Umbilical cord (tissue), 2 donors: Measurements from ENCODE around the gene CDK5RAP2. TPM values are rescaled to one million over a fixed set of nuclear protein-coding genes. Genes with fewer than 3 reads are reported as not detected.
"Not testable (repeated sequence)": the region's sequence is repeated elsewhere in the genome, so short reads cannot be mapped to it uniquely, and the experiment has no call there.

ENCODE experiments used
- DNase-seq: peaks from one replicate; pipeline ENCODE4 v3.0.0-alpha.2; 2015; ENCODE audit warnings: low spot score
- total RNA-seq: library from RNA; depleted of rRNA; stranded (reverse); fragments of >200 nt; gene quantifications from one replicate; pipeline ENCODE4 v1.2.3, GENCODE V29; 2014; ENCODE audit warnings: low replicate concordance; ENCODE audit not compliant: insufficient read depth

Gene CDK5RAP2
- total RNA-seq, 1 donor from 2014 or later = 88.8 TPM

DNA sequence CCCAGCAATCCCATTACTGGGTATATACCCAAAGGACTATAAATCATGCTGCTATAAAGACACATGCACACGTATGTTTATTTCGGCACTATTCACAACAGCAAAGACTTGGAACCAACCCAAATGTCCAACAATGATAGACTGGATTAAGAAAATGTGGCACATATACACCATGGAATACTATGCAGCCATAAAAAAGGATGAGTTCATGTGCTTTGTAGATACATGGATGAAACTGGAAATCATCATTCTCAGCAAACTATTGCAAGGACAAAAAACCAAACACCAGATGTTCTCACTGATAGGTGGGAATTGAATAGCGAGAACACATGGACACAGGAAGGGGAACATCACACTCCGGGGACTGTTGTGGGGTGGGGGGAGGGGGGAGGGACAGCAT, 64.0 kb downstream of the CDK5RAP2 start:
- not testable (repeated sequence) for DNase-seq

DNA sequence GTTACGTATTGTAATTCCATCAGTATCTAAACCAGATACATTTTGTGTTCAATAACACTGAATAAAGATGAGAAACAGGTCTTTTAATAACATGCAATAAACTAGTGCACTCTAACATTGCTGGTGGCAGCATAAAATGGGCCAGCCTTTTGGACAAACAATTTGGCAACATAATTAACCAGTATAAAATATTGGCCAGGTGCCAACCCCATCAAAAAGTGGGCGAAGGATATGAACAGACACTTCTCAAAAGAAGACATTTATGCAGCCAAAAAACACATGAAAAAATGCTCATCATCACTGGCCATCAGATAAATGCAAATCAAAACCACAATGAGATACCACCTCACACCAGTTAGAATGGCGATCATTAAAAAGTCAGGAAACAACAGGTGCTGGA, 64.5 kb downstream of the CDK5RAP2 start:
- not testable (repeated sequence) for DNase-seq

DNA sequence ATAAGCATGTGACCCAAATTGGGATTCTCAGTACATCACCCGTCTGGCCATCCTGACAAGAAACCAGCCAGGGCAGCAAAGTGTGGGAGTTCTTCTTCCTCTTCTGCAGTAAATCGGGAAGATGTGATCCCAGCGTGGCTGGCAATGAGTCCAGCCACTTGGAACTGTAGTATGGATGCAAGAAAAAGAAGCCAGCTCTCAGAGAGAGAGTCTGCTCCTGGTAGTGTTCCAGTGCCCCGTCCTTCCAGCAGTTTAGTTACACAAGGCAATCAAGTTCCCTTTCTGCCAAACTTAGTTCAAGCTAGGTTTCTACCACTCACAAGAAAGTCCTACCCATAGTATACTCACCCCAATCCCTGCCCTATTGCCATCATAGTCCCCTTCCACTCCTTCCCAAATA, 65.6 kb downstream of the CDK5RAP2 start:
- DNase-seq = no peak

DNA sequence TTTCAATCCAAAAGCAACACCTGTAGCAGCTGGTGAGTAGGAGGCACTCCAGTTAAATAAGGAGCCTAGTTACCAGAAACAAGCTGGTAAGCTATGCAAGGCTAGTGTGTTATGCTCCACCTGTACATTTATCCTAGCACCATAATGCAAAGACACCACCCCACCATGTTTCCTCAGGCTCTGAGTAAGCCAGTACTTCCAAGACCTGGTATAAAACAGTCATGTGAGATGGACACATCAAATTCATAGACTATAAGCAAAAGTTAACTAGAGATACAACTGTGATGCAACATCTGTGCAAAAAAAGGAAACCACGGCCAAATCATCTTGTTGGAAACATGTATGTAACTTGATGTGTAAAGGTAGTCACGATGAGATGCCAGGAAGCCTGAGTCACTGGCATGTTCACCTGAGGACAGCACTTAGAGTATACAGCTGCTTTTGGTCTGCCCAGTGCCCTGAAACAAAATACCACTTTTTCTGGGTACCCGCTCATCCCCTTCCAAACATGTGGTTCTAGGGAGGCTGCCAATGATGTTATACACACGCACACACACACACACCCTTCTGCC, 66.1 kb downstream of the CDK5RAP2 start:
- no peak for DNase-seq

DNA sequence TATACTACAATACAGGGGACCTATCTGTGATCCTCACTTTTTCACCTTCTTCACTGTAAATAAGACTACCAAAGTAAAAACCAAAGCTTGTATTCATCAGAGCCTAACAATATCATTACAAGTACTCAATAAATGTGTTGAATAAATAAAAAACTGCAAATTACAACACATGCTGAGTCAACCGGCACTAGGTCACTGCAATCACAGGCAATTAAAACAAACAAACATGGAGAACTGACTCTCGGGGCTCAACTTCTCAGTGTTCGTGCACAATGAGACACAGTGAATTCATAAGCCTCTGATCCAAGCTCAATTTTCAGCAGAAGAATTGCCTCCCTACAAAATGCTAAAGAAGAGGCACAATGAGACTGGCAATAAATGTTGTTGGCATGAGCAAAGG, 69.2 kb downstream of the CDK5RAP2 start:
- no peak for DNase-seq

DNA sequence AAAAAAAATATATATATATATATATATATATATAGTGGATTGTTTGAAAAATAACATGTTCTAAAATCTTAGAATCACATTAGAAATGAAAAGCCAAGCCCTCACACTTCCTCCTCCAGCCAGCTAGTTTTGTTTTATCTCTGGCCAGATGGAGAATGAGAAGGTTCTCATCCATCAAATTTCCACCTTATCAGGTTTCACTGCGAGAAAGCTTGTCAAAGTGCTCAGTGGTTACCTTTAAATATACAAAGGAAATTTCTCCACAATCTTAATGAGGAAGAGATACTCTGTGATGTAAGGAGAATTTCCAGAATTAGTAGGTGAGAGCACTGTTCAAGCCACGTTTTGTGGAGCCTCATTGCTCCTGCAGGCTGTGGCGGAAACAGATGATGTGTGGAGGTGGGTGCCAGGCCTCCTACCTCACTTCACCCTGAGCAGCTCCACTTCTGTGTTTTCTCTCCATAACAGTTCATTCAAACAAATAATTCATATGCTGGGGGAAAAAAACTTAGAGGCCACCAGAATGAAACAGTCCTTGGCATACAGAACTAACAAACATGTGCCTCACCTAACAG, 71.9 kb downstream of the CDK5RAP2 start:
- no peak for DNase-seq

DNA sequence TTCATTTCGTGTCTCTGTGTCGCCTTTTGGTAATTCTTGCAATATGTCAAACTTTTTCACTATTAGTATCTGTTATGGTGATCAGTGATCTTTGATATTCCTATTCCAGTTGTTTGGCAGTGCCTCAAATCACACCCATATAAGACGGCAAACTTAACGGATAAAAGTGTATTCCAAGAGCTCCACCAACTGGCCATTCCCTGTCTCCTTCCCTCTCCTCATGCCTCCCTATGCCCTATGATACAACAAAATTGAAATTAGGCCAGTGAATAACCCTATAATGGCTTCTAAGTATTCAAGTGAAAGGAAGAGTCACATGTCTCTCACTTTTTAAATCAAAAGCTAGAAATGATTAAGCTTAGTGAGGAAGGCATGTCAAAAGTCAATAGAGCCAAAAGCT, 74.8 kb downstream of the CDK5RAP2 start:
- DNase-seq = no peak

DNA sequence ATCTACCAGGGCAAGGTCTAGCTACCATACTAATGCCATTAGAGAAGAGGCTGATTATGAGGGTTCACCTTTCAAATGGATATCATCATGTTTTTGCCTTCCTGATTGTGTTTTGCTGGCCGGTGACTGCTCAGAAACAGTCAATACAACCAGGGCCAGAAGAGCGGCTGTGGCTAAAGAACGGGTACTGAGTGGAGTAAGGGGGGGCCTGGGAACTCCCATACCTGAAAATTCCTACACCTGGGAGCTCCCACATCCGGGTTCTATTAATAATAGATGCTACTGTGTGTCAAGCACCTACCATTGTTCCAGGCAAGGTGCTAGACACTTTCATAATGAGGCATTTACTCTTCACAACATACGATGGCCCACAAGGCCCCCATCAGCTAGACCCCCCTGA, 79.2 kb downstream of the CDK5RAP2 start:
- DNase-seq = no peak

DNA sequence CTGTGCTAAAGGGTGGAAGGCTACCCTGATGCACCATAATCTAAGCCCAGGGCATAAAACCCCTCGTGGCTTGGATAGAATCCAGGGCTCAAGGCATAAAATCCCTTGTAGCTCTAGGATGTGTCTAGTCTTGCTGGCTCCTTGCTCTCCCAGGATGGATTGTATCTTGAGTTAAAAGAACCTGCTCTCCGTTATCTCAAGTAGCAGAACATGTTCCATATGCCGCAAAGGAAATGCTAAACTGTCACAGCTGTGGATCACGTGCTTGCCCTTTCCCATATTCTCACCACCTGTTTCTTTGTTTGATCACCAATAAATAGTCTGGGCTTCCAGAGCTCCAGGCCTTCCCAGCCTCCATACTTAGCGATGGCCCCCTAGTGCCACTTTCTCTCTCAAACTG, 82.1 kb downstream of the CDK5RAP2 start:
- DNase-seq = not testable (repeated sequence)

DNA sequence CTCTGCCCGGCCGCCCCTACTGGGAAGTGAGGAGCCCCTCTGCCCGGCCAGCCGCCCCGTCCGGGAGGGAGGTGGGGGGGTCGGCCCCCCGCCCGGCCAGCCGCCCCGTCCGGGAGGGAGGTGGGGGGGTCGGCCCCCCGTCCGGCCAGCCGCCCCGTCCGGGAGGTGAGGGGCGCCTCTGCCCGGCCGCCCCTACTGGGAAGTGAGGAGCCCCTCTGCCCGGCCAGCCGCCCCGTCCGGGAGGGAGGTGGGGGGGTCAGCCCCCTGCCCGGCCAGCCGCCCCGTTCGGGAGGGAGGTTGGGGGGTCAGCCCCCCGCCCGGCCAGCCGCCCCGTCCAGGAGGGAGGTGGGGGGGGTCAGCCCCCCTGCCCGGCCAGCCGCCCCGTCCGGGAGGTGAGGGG, 83.5 kb downstream of the CDK5RAP2 start:
- not testable (repeated sequence) for DNase-seq

DNA sequence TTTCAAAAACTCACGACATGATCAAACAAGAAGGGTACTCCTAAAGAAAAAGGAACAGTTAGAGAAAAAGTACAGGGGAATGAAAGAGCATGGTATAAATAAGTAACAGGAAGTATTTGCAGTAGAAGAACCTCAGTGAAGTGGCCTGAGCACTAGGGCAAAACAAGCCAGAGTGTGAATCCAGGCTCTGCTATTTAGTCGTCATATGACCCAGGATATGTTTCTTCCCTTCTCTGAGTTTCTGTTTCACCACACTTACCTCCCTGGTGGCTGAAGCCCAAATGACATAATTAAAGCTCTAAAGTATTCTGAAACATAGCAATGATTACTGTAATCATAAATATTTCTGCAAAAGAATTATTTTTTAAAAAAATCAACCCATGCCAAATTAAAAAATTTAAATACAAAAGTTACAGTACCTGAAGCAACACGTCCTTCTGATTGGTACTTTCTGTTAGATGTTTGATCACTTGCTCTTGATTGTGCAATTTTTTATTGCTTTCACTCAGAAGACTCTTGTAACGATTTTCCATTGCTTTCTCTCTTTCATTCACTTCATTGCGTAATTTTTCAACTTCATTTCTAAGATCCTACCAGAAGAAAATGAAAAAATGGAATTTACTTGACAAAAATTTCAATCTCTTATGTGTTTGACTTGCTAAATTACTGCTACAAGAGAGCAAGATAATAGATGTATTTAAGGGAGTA, 88.9 kb downstream of the CDK5RAP2 start:
- DNase-seq = no peak

DNA sequence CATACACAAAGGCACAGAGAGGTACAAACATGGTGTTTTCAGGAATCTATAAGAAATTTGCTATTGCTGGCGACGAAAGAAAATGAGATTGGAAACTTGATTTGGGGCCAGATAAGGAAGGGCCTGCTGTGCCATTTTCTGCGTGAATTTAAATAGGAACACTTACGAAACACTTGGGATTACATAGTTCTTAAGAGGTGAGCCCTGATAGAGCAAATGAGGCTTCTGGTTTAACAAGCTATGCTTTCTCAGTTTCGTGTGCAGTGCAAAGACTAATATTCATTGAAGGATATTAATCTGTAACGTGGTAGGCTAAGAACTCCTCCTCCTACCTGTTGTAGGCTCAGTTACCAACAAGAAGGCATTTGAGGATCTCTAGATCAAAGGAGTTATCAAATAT, 93.1 kb downstream of the CDK5RAP2 start:
- DNase-seq = no peak

DNA sequence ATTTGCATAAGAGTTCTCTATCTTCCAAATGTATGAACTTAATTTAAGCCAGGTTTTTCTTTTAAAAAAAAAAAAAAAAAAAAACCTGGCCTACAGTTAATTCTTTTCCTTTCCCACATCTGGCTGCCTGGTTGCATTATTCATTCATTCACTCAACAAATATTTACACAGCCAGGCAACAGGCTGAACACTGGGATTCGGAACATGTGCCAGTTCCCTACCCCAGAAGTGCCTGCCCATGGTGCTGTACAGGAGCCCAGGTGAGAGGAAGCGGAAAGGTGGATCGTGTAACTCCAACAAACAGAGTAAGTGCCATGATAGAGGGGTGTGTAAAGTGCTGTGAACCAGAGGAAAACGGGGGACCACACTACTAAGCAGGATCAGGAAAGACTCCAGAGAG, 93.6 kb downstream of the CDK5RAP2 start:
- no peak for DNase-seq

DNA sequence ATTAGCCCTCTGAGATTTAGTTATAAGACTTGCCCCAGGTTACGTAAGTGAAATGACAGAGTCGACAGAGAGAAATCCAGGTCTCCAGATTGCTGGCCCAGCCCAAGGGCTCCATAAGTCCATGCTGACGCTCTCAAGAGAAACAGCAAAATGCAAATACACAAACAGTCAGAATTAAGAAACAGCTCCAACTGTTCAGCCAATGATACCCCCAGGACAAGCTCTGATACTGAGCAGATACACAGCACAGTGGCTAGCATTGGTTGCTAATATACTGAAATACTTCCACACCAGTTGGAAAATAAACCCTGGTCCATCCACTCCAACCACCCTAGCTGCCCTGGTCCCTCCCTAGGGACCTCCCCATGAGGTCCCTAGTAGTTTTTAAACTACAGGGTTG, 94.2 kb downstream of the CDK5RAP2 start:
- DNase-seq = no peak

DNA sequence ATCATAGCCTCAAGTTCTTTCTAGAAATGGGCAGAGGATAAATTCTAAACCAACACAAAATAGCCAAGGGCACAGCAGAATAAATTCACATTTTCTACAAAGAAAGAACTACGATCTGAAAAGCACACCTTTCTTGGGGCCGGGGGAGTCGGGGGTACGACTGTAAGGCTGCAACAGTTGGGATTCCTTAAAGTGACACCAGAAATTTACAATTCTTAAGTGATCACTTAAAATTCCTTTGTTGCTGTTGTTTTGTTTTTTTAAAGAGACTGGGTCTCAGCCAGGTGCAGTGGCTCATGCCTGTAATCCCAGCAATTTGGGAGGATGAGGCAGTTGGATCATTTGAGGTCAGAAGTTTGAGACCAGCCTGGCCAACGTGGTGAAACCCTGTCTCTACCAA, 95.8 kb downstream of the CDK5RAP2 start:
- DNase-seq = no peak

DNA sequence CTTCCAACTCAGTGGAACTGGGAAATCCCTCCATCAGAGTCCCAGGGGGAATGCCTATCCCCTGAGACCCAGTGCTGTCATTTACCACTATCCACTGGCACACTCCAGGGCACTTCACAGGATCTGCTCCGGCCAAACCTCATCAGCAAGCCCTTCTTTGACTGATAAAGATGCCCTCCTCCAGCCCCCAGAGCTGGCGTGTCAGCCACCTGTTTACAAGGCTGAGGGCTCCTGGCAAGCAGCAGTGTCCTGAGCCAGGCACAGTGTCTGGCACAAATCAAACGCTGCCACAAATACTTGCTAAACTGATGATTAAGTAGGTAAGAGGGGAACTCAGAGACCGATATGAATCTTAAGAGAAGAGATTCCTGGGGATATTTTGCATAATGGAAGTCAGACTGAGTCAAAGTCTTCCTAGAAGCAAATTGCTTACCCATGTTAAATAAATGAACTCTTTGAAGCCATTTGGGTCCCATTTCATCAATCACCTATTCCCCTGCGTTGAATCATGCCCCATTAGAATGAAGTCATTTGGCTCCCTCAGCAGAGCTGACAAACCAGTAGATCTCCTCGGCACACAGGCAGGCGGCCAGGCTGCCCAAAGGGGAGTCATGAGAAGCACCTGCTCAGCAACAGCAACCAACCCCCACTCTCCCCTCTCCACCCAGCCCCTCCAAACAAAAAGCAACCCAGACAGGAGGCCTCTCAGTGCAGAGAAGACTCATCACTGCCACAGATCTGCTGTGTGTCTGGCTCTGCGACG, 97.4 kb downstream of the CDK5RAP2 start:
- no peak for DNase-seq

DNA sequence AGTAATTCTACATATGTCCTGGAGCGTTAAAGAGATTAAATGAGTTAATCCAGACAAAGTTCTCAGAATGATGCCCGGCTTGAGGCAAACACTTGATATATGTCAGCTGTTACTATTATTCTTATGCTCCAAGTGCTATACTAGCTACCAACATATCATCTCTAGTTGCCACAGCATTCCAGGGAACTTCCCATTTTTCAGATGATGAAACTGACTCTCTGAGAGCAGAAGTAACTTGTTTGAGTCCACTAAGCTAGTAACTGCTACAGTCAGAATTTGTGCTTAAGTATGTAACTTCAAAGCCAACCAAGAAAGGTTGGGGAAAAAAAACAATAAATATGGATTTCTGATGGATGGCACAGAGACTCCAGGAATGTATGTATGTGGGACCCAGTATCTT, 98.1 kb downstream of the CDK5RAP2 start:
- DNase-seq = no peak

DNA sequence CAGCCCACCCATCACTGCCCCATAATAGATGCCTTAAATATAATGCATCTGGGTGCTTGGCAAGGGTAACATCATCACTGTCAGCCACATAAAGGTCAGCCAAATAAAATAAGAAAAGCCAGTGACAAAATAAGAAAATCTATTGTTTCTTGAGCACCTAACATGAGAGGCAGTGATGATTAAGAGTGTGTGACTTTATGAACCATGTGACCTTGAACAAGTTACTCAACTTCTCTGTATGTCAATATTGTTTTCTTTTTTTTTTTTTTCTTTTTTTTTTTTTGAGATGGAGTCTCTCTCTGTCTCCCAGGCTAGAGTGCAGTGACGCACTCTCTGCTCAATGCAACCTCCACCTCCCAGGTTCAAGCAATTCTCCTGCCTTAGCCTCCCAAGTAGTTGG, 98.7 kb downstream of the CDK5RAP2 start:
- no peak for DNase-seq

DNA sequence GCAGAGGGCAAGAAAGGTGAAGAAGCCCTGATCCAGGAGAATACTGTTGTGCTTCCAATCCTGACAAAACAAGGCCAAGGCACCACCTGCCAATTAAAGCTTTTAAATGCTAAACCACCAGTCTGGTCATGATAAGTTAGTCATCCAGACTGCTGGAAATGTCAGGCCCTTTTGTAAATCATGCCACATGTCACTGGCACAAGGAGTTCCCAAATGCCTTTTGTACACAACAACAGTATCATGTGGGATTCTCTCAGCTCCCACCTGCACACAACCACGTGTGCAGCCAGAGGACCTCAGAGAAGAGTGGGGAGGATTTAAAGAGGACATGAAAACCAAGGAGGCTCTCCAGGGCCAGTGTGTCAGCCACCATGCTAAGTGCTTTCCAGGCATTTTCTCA, 99.3 kb downstream of the CDK5RAP2 start:
- DNase-seq = no peak

DNA sequence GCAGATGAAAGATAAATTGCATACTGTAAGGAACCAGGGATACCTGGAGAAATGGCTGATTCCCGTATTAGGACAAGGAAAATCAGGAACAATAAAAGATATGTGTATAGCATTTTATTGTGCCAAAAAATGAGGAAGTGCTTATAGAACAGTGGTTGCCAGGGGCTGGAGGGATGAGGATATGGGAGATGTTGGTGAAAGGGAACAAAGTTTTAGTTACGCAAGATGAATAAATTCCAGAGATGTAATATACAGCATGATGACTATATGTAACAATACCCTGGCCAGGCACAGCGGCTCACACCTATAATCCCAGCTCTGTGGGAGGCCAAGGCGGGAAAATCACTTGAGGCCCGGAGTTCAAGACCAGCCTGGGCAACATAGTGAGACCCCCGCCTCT, 101.8 kb downstream of the CDK5RAP2 start:
- no peak for DNase-seq

DNA sequence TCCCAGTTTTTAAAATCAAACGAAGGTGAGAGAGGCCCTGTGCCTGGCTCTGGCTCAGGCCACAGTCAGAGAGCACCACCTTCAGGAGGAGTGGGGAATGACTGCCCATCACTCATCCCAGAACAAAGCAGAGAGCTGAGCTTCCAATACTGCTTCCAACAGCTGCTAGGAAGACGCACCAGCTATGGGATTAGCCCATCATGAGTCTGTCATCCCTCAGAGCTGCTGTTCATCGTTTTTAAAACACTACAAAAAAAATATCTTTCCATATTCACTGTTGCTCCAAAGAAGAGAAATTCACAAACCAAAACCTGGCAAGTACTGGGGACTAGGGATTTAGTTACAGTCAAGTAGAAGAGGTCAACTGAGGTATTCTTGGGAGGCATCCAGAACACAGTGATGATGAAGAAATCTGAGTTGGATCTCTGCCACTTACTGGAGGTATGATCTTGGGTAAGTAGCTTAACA, 102.4 kb downstream of the CDK5RAP2 start:
- peak; percentile 60 for DNase-seq

DNA sequence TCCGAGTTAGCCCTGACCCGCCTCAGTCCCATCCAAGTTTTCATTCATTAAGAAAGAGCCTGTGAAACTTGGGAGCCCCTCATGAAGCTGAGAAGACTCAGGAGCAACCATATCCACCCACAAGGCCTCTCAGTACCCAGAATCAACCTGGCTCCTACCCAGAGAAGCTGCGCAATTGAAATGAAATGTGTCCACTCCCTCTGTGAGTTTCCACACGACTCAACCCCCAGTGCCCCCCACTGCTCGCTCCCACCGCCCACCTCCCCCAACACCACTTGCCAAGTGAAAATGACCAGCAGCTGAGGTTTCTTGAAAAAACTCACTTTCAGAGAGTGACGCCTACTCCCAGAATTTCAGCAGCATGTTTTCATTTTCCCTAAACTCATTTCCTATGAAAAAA, 104.6 kb downstream of the CDK5RAP2 start:
- no peak for DNase-seq
